ENCODE data around the gene RAB3B. TPM values are rescaled to one million over a fixed set of nuclear protein-coding genes. Genes with fewer than 3 reads are reported as not detected.

The RAB3B gene
- total RNA-seq, 1 donor from 2014 or later, result not detected

GRCh38 chr1:51958824-51959223 lies 31.7 kb downstream of the RAB3B start:
- H3K36me3 ChIP-seq, result no peaks in the 10 kb centered on the region
- H3K27ac ChIP-seq, result no peak overlapping the region
- H3K4me3 ChIP-seq, result no peak overlapping the region
- no peaks in the 10 kb centered on the region for H3K9me3 ChIP-seq
- no peak for TF ChIP-seq CTCF (IDR thresholded peaks at IDR 0.05)
- no peak for DNase-seq (ENCODE audit: low spot score in 2 of 2)
- intact Hi-C loops (cut with DNase I), result no loop called here
- no peaks in the 10 kb centered on the region for H3K4me1 ChIP-seq
- H3K27me3 ChIP-seq, result no peaks in the 10 kb centered on the region

- DNase-seq (ENCODE audit: low spot score in 2 of 2), result no peak
- intact Hi-C loops (cut with DNase I), result no loop called here
- no peak for TF ChIP-seq CTCF (IDR thresholded peaks at IDR 0.05)
- H3K4me1 ChIP-seq, result no peaks in the 10 kb centered on the region
- no peak overlapping the region for H3K4me3 ChIP-seq
- no peak overlapping the region for H3K27ac ChIP-seq
- H3K9me3 ChIP-seq, result no peaks in the 10 kb centered on the region
- H3K27me3 ChIP-seq, result no peaks in the 10 kb centered on the region
- H3K36me3 ChIP-seq, result no peaks in the 10 kb centered on the region
Observed at GRCh38 chr1:51957618-51958017, 32.9 kb downstream of the RAB3B start.

- intact Hi-C loops (cut with DNase I), result no loop called here
- TF ChIP-seq CTCF (IDR thresholded peaks at IDR 0.05), result no peak
Observed at GRCh38 chr1:51956528-51957509, 33.7 kb downstream of the RAB3B start.

GRCh38 chr1:51955797-51956527 lies 34.5 kb downstream of the RAB3B start:
- intact Hi-C loops (cut with DNase I), result no loop called here
- no peak for TF ChIP-seq CTCF (IDR thresholded peaks at IDR 0.05)
- Histone ChIP-seq H3K9me3 (no peaks in the 10 kb centered on the region), H3K4me1 (no peaks in the 10 kb centered on the region), H3K36me3 (no peaks in the 10 kb centered on the region), H3K27ac (no peak overlapping the region), H3K4me3 (no peak overlapping the region), H3K27me3 (no peaks in the 10 kb centered on the region)
- DNase-seq (ENCODE audit: low spot score in 2 of 2), result no peak

More at GRCh38 chr1:51956528-51957509, 33.7 kb downstream of the RAB3B start:
- Histone ChIP-seq H3K36me3 (no peaks in the 10 kb centered on the region), H3K27me3 (no peaks in the 10 kb centered on the region), H3K9me3 (no peaks in the 10 kb centered on the region), H3K27ac (no peak overlapping the region), H3K4me1 (no peaks in the 10 kb centered on the region), H3K4me3 (no peak overlapping the region)
- DNase-seq (ENCODE audit: low spot score in 2 of 2), result no peak

GRCh38 chr1:51954783-51955182 lies 35.7 kb downstream of the RAB3B start:
- TF ChIP-seq CTCF (IDR thresholded peaks at IDR 0.05), result no peak
- no peak overlapping the region for H3K27ac ChIP-seq
- no peaks in the 10 kb centered on the region for H3K9me3 ChIP-seq
- no peaks in the 10 kb centered on the region for H3K4me1 ChIP-seq
- no peaks in the 10 kb centered on the region for H3K27me3 ChIP-seq
- intact Hi-C loops (cut with DNase I), result no loop called here
- H3K4me3 ChIP-seq, result no peak overlapping the region
- H3K36me3 ChIP-seq, result no peaks in the 10 kb centered on the region
- no peak for DNase-seq (ENCODE audit: low spot score in 2 of 2)
